OCI-LY3 (cell line): ENCODE results near the gene ALDH9A1.

ENCODE experiments used
- H2AFZ ChIP-seq: fragments of 200-600, 300-600 bp; shearing (Covaris generic); 2 replicates; pipeline ENCODE4 v1.6.0; 2014; ENCODE audit warnings: antibody characterized with exemption, low read depth, low read length
- H3K27ac ChIP-seq: fragments of 200-600, 300-600 bp; sonication (generic); 2 replicates; pipeline ENCODE4 v1.5.1; 2014; ENCODE audit warnings: mild to moderate bottlenecking, low read length, moderate library complexity, mixed read lengths
- H3K27me3 ChIP-seq: fragments of 200-600, 300-600 bp; sonication (generic); 2 replicates; pipeline ENCODE4 v1.6.1; 2014; ENCODE audit warnings: low read depth, low read length, mixed read lengths
- H3K36me3 ChIP-seq: fragments of 200-600, 300-600 bp; sonication (generic); replicated peaks from 2 replicates; pipeline ENCODE3; 2014; ENCODE audit warnings: low read depth, low read length, mixed read lengths
- H3K4me1 ChIP-seq: fragments of 300-600, 200-600 bp; sonication (generic); 2 replicates; pipeline ENCODE4 v1.6.1; 2014; ENCODE audit warnings: low read length, mixed read lengths
- H3K4me2 ChIP-seq: fragments of 200-600, 300-600 bp; sonication (generic); 2 replicates; pipeline ENCODE4 v1.6.1; 2014; ENCODE audit warnings: low read length, mixed read lengths
- H3K4me3 ChIP-seq: fragments of 300-600, 200-600 bp; sonication (generic); 2 replicates; pipeline ENCODE4 v1.5.1; 2014; ENCODE audit warnings: antibody characterized with exemption, mild to moderate bottlenecking, low read length, moderate library complexity
- H3K79me2 ChIP-seq: fragments of 300-600, 200-600 bp; shearing (Covaris generic); 2 replicates; pipeline ENCODE4 v1.6.1; 2014; ENCODE audit warnings: mild to moderate bottlenecking, low read length, mixed read lengths
- H3K9ac ChIP-seq: fragments of 300-600, 200-600 bp; shearing (Covaris generic); 2 replicates; pipeline ENCODE4 v1.6.0; 2014; ENCODE audit warnings: mild to moderate bottlenecking, low read length, moderate library complexity
- H3K9me3 ChIP-seq: fragments of 200-600, 300-600 bp; shearing (Covaris generic); 2 replicates; pipeline ENCODE4 v1.6.1; 2014; ENCODE audit warnings: low read length, mixed read lengths; ENCODE audit not compliant: insufficient read depth
- H4K20me1 ChIP-seq: fragments of 200-600, 300-600 bp; sonication (generic); 2 replicates; pipeline ENCODE4 v1.6.1; 2016; ENCODE audit warnings: low read length, mixed read lengths; ENCODE audit not compliant: insufficient read depth
- EZH2phosphoT487 ChIP-seq: fragments of 200-600 bp; shearing (Covaris generic); IDR thresholded peaks from 2 replicates; pipeline ENCODE4 v1.6.1; 2018; ENCODE audit warnings: antibody characterized with exemption, mixed run types, low read depth
- TF ChIP-seq, protein P1 (sequence below): fragments of 200-600, 300-600 bp; sonication (generic); IDR thresholded peaks from 2 replicates; pipeline ENCODE4 v1.5.1; 2014; ENCODE audit warnings: antibody characterized with exemption, low read length, low read depth

ALDH9A1 gene

DNA sequence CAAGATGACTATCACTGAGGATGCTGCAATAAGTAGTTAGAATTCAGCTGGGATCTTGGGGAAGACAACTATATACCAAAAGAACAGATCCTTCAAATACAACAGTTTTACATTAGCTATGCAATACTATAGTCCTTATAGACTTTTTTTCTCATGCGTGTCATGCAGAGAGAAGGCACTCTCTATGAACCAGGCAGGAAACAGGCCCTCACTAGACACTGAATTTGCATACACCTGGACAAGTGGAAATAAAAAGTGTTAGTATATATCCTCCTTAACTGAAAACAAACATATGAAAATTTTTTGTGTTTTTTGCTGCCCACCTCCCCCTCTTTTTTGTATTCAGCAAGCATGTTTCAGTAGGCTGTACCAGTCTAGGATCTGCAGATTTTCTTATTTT is 40.4 kb upstream of the ALDH9A1 start:
- TF ChIP-seq, protein P1, sequence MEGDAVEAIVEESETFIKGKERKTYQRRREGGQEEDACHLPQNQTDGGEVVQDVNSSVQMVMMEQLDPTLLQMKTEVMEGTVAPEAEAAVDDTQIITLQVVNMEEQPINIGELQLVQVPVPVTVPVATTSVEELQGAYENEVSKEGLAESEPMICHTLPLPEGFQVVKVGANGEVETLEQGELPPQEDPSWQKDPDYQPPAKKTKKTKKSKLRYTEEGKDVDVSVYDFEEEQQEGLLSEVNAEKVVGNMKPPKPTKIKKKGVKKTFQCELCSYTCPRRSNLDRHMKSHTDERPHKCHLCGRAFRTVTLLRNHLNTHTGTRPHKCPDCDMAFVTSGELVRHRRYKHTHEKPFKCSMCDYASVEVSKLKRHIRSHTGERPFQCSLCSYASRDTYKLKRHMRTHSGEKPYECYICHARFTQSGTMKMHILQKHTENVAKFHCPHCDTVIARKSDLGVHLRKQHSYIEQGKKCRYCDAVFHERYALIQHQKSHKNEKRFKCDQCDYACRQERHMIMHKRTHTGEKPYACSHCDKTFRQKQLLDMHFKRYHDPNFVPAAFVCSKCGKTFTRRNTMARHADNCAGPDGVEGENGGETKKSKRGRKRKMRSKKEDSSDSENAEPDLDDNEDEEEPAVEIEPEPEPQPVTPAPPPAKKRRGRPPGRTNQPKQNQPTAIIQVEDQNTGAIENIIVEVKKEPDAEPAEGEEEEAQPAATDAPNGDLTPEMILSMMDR = no peak
- TF ChIP-seq EZH2phosphoT487 = no peak
- Histone ChIP-seq H3K4me1 (no peaks in the 10 kb centered on the region), H3K4me2 (no peak overlapping the region), H3K27me3 (no peaks in the 10 kb centered on the region), H4K20me1 (no peaks in the 10 kb centered on the region), H3K36me3 (peaks cover 25% of the 10 kb centered on the region), H3K27ac (no peak overlapping the region), H3K4me3 (no peak overlapping the region), H3K9me3 (no peaks in the 10 kb centered on the region), H3K79me2 (no peaks in the 10 kb centered on the region), H2AFZ (no peak overlapping the region), H3K9ac (no peak overlapping the region)

DNA sequence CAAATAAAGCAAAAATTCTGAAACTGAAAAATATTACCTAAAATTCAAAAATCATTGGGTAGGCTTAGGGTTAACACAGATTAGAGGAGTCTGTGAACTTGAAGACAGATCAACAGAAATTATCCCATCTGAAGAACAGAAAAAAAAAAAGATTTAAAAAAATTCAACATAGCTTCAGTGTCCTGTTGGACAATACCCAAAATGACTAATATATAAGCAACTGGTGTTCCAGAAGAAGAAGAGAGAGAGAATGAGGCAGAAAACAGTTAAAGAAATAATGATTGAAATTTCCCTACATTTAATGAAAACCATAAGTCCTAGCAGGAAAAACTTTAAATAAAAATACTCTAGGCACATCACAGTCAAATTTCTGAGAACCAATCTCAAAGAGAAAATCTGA is 38.8 kb upstream of the ALDH9A1 start:
- no peaks in the 10 kb centered on the region for H3K79me2 ChIP-seq
- H3K4me2 ChIP-seq = no peak overlapping the region
- peaks cover 20% of the 10 kb centered on the region for H3K36me3 ChIP-seq
- no peaks in the 10 kb centered on the region for H3K4me1 ChIP-seq
- H4K20me1 ChIP-seq = no peaks in the 10 kb centered on the region
- no peak overlapping the region for H2AFZ ChIP-seq
- H3K4me3 ChIP-seq = no peak overlapping the region
- no peaks in the 10 kb centered on the region for H3K27me3 ChIP-seq
- no peak overlapping the region for H3K27ac ChIP-seq
- no peak for TF ChIP-seq EZH2phosphoT487
- TF ChIP-seq, protein P1 = no peak
- no peaks in the 10 kb centered on the region for H3K9me3 ChIP-seq
- no peak overlapping the region for H3K9ac ChIP-seq

- Histone ChIP-seq H3K4me1 (no peaks in the 10 kb centered on the region), H4K20me1 (no peaks in the 10 kb centered on the region), H3K27me3 (no peaks in the 10 kb centered on the region), H3K4me3 (no peak overlapping the region), H3K4me2 (no peak overlapping the region), H3K79me2 (no peaks in the 10 kb centered on the region), H3K27ac (no peak overlapping the region), H3K9ac (no peak overlapping the region), H2AFZ (no peak overlapping the region), H3K36me3 (peaks cover 10% of the 10 kb centered on the region), H3K9me3 (no peaks in the 10 kb centered on the region)
- TF ChIP-seq, protein P1 = no peak
- TF ChIP-seq EZH2phosphoT487 = no peak
These were observed 36.5 kb upstream of the ALDH9A1 start for GRCh38 chr1:165734906-165735305.

- Histone ChIP-seq H3K9me3 (no peaks in the 10 kb centered on the region), H4K20me1 (no peaks in the 10 kb centered on the region), H3K36me3 (peaks cover 8% of the 10 kb centered on the region), H3K79me2 (no peaks in the 10 kb centered on the region), H2AFZ (no peak overlapping the region), H3K27ac (no peak overlapping the region), H3K27me3 (no peaks in the 10 kb centered on the region), H3K9ac (no peak overlapping the region), H3K4me3 (no peak overlapping the region), H3K4me1 (no peaks in the 10 kb centered on the region), H3K4me2 (no peak overlapping the region)
- TF ChIP-seq, protein P1 = no peak
- TF ChIP-seq EZH2phosphoT487 = no peak
These were observed 28.5 kb upstream of the ALDH9A1 start for GRCh38 chr1:165726841-165727240.
